Posterior vena cava (tissue), 2 donors: Measurements from ENCODE around the gene ADAMTS4. TPM values are rescaled to one million over a fixed set of nuclear protein-coding genes. Genes with fewer than 3 reads are reported as not detected.

ENCODE experiments used
- DNase-seq: peaks from one replicate; pipeline ENCODE4 v3.0.0-alpha.2; 2020; ENCODE audit warnings: low spot score
- intact Hi-C, 2 donors: fragments of 100-400 bp; cut with DNase I; formaldehyde crosslinking; loops; one replicate each; pipeline versions ENCODE4 v1.14.1 to v1.14.2; 2022 to 2023
- total RNA-seq, 2 donors: library from RNA; stranded (reverse); fragmentation: NEBNext Ultra II Directional; extraction: Animal tissue kit (Norgen Biotek cat#: 25700); gene quantifications; one replicate each; pipeline ENCODE4 v1.2.1, GENCODE V29; 2021
- donor health status: DM: yes; HTN: yes; CAD: no.
- donor health status: DM: yes; HTN: yes; CAD: no.

Gene ADAMTS4
- total RNA-seq, 2 donors from 2014 or later = 28.0 to 125 TPM

- DNase-seq = peak; percentile 78
These were observed 1.7 kb upstream of the ADAMTS4 start for GRCh38 chr1:161200421-161200991.

DNA sequence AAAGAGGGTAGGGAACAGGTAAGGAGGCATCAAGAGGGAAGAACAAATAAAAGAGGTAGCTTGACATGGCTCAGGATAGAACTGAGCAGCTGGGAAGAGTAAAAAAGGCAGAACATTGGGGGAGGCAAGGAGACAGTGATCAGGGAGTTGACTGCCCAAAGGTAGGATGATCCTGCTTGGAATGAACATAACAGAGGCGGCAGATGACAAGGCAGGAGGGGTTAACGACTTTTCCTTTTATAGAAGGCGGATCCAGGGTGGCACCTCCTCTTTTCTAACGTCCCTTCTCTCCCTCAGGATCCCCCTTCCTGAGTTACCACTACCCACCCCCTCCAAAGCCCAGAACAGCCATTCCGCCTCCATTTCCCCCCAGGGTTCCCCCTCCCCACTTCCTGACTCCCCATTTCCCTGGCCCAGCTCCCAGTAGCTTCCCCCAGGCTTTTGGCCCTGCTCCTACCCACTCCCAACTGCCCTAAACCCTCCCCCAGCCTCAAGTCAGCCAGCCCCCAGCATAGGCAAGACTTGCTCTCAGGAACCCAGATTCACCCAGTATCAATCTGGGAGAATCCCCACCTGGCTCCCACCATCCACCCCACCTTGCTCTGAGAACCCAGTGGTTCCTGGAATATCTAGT is 769 bp upstream of the ADAMTS4 start:
- peak; percentile 67 for DNase-seq
- intact Hi-C loops = loop anchor here in 1 of 2 donors (10.0 kb wide), 1 partner anchor 185 kb away; no protein-coding TSS in a partner anchor

More at GRCh38 chr1:161200421-161200991, 1.7 kb upstream of the ADAMTS4 start:
- intact Hi-C loops = no loop called here

- intact Hi-C loops = loop anchor here in 1 of 2 donors (10.0 kb wide), 1 partner anchor 186 kb away; no protein-coding TSS in a partner anchor
These were observed 509 bp downstream of the ADAMTS4 start for GRCh38 chr1:161198194-161198896.

GRCh38 chr1:161197560-161198193 is 1.2 kb downstream of the ADAMTS4 start:
- DNase-seq = peak; percentile 76
- intact Hi-C loops = loop anchor here in 1 of 2 donors (10.0 kb wide), 1 partner anchor 187 kb away; no protein-coding TSS in a partner anchor

More at GRCh38 chr1:161198194-161198896, 509 bp downstream of the ADAMTS4 start:
- peak; percentile 86 for DNase-seq

GRCh38 chr1:161196521-161197451 is 2.1 kb downstream of the ADAMTS4 start:
- peak; percentile 91 for DNase-seq
- intact Hi-C loops = loop anchor here in 1 of 2 donors (10.0 kb wide), 1 partner anchor 188 kb away; no protein-coding TSS in a partner anchor

DNA sequence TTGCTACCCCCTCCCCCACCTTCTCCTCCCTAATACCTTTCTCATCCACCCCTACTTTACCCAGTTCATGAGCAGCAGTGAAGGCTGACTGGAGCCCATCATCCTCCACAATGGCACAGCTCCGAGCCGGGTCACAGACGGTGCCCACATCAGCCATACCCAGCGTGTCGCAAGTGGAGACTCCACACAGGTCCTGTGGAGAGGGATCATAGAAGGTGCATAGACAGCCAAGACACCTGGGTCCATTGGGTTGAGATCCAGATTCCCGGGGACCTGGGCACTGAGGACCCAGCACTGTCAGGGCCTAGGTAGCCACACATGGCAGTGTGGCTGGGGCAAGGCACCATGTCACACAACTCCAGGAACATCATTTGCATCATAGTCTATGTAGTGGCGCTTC is 2.7 kb downstream of the ADAMTS4 start:
- DNase-seq = peak; percentile 64
- intact Hi-C loops = loop anchor here in 1 of 2 donors (10.0 kb wide), 1 partner anchor 189 kb away; no protein-coding TSS in a partner anchor

GRCh38 chr1:161195171-161195570 is 3.7 kb downstream of the ADAMTS4 start:
- intact Hi-C loops = loop anchor here in 1 of 2 donors (10.0 kb wide), 1 partner anchor 190 kb away; no protein-coding TSS in a partner anchor
- DNase-seq = peak; percentile 15

DNA sequence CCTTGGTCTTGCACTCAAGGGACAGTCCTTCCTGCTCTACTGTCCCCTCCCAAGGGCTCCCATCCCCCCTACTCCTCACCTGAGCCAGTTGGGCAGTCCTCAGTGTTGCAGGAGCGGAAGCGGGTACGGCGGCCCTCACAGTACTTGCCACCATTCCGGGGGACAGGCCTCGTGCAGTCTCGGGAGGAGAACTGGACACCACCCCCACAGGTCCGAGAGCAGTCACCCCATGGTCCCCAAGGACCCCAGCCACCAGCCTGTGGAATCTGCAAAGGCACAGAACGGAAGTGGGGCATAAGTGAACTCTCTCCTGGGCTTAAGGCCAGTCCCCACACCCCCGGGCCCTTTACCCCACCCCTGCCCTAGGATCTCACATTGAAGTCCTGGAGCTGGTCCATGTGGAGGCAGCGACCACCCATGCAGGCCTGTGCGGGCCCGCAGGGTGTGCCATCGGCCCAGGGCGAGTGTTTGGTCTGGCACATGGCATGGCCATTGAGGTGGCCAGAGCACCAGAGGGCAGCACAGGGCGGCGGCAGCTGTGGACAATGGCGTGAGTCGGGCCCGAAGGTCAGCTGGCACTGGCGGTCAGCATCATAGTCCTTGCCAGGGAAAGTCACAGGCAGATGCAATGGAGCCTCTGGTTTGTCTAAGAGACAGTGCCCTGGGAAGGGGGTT is 5.2 kb downstream of the ADAMTS4 start:
- intact Hi-C loops = loop anchor here (5.0 to 10.0 kb wide), 2 partner anchors 191 to 774 kb away; no protein-coding TSS in a partner anchor
- DNase-seq = peak; percentile 84

GRCh38 chr1:161192476-161193465 is 6.1 kb downstream of the ADAMTS4 start:
- intact Hi-C loops = loop anchor here (5.0 to 10.0 kb wide), 2 partner anchors 192 to 775 kb away; no protein-coding TSS in a partner anchor
- peak; percentile 84 for DNase-seq

DNA sequence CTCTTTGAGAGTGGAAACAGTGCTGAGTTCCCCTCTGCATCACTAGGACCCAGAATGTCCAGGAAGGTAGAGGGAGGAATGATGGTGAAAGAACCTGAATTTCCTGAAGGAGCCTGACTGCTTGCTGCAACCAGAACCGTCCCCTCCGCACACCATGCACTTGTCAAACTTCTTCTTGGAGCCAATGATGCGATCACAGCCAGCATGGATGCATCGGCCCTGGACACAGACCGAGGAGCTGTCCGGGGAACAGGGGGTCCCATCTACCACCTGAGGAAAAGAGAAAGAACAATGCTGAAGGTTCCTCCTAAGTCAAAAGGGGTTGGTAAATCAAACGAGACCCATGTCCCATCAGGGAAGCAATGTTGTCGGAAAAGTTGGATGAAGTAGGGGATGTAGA is 6.9 kb downstream of the ADAMTS4 start:
- peak; percentile 59 for DNase-seq
- intact Hi-C loops = loop anchor here (5.0 to 10.0 kb wide), 2 partner anchors 193 to 775 kb away; no protein-coding TSS in a partner anchor

DNA sequence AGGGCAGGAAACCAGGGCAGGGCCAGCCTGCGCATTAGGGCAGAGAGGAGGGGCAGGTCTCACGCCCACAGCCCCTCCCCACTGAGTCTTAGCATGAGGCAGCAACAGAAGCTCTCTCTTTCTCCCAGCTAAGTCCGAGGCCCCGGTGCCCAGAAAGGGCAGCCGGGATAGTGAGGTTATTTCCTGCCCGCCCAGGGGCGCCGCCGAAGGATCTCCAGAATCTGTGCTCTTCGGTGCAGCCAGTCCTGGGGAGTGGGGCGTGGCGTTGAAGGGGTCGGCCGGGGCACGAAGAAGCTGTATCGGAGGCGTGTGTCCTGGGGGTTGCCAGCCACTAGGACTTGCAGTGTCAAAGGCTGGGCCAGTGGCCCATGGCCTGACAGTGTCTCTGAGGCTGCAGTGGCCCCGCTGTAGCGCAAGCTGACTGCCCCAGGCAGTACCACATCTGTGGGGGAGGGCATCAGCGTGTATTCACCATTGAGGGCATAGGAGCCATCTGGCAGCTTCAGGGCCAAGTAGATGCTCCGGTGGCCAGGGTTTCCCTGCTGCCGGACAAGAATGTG is 7.8 kb downstream of the ADAMTS4 start:
- intact Hi-C loops = loop anchor here (5.0 to 10.0 kb wide), 2 partner anchors 194 to 776 kb away; no protein-coding TSS in a partner anchor
- peak; percentile 73 for DNase-seq

- intact Hi-C loops = no loop called here
- peak; percentile 52 for DNase-seq
These were observed 9.8 kb downstream of the ADAMTS4 start for GRCh38 chr1:161189036-161189435.

GRCh38 chr1:161188381-161188780 is 10.5 kb downstream of the ADAMTS4 start:
- no peak for DNase-seq
- intact Hi-C loops = no loop called here

- intact Hi-C loops = no loop called here
- DNase-seq = peak; percentile 50
These were observed 11.5 kb downstream of the ADAMTS4 start for GRCh38 chr1:161187311-161187710.

- peak; percentile 15 for DNase-seq
- intact Hi-C loops = no loop called here
These were observed 13.0 kb downstream of the ADAMTS4 start for GRCh38 chr1:161185732-161186311.

- intact Hi-C loops = no loop called here
- peak; percentile 90 for DNase-seq
These were observed 13.6 kb downstream of the ADAMTS4 start for GRCh38 chr1:161185282-161185682.
